NCI-H1930 (cell line): ENCODE measurements around the gene INHA.
A peak's percentile ranks its signal among the peaks of the same experiment; 100 is the strongest.

Experiments used
- DNase-seq, 2 experiments: peaks; one replicate each; lab custom pipeline; 2025; lab: John Stamatoyannopoulos, UW

The INHA gene

DNA sequence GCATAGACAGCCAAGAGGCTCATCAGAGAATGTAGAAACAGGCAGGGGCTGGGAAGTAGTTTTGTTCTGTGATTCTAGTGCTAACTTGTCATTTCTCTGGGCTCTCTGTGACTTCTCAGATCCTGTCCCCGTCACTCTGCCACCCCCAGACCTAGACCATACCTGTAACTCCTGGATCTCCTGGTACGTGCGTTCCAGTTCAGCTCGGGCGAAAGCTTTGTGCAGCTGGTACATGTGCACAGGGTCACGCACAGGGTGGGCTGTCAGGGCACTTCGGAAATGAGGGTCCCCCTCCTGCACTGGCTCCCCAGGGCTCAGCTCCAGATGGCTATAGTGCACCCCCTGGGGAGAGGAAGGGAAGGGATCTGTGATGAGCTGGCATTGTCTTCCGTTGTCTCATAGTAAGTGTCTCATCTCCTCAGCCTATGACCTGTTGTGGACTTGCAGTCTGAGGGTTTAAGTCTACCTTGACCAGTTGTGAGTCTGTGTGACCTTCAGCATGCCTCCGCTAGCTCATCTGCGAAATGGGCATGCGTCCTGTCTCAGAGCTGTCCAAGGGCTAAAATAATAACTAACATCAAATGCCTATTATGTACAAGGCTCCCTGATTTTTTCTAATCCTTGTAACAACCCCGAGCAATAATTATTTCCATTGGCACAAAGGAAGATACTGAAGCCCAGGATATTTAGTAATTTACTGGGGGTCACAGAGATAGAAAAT is 31.2 kb upstream of the INHA start:
- DNase-seq, result no peak

DNA sequence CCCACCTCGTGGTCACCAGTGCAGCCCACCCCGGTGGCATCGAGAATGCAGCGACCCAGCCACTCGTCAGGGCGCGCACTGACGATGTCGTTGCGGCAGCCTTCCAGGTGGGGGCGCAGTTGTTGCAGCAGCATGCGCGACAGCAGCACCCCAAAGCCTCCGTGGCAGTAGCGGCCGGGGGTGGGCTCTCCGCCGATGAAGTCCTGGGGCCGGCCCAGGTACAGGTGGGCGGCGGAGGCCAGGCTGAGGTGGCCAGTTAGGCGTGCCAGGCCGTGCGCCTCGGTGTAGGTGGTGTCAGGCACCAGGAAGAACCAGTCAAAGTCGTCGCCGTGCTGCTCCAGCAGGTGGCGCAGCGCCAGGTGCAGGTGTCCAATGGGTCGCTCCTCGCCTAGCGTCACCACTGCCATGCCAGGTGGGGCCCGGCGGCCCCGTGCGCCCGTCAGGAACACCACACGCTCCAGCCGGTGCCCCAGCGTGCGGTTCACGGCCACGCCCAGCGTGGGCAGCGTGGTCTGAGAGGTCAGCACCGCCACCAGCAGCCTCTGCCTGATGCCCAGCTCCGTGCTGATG is 30.4 kb upstream of the INHA start:
- peak; percentile 82 to 88 for DNase-seq

- DNase-seq, result peak in 1 of 2 experiments; percentile 43
Measured at GRCh38 chr2:219542931-219543595, 29.0 kb upstream of the INHA start.

DNA sequence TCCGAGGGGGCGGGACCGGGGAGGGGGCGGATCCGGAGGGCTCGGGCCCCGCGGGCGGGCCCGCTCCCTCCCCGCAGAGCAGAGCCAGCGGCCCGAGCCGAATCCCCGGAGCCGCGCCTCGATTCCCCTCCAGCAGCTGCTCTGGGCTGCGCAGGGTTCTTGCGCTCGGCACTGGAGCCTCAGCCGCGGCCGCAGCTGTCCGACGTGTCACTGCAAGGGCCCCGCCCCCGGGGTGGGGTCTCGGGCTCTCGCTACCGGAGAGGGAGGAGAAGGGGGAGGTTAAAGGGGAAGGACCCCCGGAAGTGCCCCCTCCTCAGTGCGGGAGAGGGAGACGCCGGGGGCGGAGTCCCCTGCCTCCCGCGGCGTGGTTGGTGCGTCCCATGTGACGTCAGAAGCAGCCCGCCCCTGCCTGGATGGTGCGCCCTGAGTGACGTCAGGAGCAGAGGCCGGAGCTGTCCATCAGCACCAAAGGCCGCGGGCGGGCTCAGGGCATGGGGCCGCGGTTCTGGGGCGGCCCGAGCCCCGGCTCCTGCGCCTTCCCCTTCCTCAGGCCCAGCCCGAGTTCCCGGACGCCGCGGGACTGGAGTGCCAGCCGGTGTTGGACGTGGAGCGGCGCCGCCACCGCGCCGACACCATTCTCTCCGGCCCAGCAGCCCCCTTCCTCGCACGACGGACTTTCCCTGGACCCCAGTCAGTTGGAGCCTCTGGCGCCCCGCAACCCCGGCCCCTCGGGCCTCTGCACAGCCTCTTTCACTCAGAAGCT is 28.3 kb upstream of the INHA start, which contains the start of the genes CHPF and TMEM198:
Gene CHPF, minus strand, starts transcription at position 214 of the 763 bp plus-strand sequence. CDS start 271 bp downstream, outside the sequence.
Gene TMEM198, plus strand, starts transcription at position 433 of the 763 bp plus-strand sequence. CDS start 700 bp downstream, outside the sequence.
- peak; percentile 98 to 99 for DNase-seq

DNA sequence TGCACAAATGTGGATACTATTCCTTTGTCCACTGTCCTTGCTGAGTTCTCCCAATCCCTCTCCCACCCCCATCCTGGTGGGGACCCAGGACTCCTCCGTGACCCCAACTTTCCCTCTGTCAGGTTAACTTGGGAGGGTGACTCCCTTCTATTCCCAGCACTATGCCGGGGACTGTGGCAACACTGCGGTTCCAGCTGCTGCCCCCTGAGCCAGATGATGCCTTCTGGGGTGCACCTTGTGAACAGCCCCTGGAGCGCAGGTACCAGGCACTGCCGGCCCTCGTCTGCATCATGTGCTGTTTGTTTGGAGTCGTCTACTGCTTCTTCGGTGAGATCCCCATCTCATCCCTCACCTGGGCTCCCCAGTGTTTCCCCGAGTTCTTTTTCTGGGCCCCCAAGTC is 27.5 kb upstream of the INHA start:
- no peak for DNase-seq

DNA sequence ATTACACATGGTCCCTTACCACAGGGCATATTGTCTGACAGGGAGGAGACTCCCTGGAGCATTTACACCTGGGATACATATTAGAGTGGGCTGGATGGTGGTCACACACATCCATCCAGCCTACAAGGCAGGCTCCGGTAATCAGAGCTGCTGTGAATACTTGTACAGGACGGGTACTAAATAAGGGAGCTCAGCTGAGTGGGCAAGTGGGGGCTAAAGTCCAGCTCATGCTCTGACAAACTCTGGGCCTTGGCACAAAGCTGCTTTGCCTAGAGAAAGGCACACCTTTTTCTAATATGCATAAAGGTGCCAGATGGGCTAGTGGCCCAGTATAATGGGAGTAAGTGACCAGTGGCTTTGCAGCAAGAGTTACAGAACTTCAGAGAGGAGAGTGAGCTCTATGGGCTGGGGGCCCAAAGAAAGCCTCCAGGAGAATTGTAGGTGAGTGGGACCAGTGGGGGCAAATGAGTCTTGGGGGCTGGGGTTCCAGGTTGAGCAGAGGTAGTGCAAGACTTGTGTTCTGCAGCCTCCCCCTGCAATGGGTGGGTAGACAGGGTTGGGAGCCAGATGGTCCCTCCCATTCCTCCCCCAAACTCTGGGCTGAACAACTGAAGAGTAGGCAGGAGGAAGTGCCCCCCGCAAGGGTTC is 26.7 kb upstream of the INHA start:
- DNase-seq, result no peak

DNA sequence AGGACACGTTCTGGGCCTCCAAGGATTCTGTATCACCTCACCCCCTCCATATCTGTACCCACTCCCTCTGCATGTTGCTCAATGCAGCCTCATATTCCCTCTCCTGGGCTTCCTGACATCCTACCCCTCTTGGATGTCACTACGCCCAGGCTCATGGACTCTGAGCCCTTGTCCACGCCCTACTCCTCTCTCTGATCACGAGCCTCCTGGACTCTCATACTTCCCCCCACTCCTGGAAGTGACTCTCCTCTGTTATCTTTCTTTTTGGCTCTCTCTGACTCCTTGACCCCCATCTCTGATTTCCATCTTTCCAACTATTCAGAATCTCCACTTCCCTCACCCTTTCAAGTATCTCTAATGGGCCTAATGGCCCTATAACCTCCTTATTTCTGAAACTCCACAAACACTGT is 26.2 kb upstream of the INHA start:
- no peak for DNase-seq

GRCh38 chr2:219547621-219548020 is 24.5 kb upstream of the INHA start:
- no peak for DNase-seq

- no peak for DNase-seq
Measured at GRCh38 chr2:219548990-219549389, 23.1 kb upstream of the INHA start.

DNA sequence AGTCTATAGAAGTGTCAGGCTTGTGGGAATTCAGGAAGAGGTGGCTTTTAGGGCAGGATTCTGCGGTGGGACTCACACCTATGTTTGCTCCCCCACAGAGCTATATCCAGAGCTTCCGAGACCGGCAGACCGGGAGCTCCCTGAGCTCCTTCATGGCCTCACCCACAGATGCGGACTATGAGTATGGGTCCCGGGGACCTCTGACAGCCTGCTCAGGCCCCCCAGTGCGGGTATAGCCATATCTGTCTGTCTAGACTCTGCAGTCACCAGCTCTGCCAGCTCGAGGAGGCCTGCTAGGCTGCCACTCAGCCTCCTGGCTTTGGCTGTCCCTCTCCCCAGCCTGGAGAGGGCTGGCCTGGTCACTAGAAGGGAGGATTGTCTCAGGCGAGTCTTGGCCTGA is 22.5 kb upstream of the INHA start:
- DNase-seq, result no peak

GRCh38 chr2:219551441-219552381 is 20.4 kb upstream of the INHA start:
- no peak for DNase-seq

DNA sequence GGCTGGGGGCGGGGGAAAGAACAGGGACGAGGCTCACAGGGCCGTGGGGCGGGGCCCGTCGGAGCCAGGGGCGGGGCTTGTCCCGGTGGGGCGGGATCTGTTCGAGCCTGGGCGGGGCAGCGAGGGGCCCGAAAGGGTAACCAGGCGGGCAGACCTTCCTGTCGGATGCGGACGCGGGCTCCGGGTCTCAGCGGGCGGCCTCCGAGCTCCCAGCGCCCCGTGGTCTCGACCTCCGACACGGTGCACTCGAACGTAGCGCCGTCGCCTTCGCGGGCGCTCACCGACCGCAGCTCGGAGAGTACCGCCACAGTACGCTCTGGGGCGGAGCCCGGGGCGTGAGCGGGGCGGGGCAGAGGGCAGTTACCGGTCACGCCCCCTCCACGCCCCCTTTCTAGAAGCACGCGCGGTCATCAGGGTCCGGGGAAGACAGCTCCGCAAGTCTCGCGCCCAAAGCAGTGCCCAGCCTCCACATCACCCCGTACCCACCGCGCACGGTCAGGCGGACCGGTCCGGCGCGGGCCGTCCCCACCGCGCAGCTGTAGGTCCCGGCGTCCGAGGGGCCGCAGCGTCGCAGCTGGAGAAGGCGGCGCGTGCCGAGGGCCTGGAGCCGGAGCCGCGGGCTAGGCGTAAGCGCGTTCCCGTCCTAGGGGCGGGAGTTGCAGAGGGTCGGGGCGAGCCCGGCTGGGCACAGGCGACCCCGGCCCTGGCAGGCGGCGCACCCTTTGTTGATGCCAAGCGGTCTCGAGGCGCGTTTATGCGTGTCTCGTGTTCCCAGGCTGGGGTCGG is 19.5 kb upstream of the INHA start:
- peak; percentile 58 to 78 for DNase-seq

DNA sequence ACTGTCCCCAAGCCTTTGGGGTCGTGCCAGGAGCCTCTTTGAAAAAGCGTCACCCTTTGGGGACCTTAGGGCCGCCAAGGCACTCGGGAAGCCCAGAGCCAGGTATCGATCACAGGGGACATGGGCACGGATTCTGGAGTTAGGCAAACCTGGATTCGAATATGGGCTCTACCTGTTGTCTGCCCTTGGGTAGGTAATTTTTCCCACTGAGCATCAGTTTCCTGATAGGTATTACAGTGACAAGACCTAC is 19.0 kb upstream of the INHA start:
- no peak for DNase-seq

DNA sequence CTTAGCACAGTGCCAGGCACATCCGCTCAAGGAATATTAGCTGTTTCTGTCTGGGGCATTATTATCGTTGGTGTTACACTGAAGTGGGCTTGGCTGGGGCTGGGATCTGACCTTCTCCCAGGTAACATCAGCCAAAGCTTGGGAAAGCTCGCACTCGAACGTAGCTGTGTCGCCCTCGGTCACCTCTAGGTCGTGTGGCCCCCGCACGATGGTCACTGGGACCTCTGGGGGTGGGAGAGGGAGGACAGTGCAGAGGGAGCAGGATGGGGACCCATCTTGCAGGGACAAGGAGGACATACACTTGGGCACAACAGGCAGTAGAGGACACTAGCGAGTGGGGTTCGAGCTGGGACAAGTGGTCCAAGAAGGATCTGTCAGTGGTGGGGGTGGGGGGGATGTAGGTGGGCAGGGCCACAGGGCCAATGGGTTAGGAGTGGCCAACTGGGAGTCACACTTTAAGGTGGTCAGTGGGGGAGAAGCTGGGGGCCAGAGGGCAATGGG is 18.6 kb upstream of the INHA start:
- no peak for DNase-seq

- no peak for DNase-seq
Measured at GRCh38 chr2:219554350-219554749, 17.8 kb upstream of the INHA start.

DNA sequence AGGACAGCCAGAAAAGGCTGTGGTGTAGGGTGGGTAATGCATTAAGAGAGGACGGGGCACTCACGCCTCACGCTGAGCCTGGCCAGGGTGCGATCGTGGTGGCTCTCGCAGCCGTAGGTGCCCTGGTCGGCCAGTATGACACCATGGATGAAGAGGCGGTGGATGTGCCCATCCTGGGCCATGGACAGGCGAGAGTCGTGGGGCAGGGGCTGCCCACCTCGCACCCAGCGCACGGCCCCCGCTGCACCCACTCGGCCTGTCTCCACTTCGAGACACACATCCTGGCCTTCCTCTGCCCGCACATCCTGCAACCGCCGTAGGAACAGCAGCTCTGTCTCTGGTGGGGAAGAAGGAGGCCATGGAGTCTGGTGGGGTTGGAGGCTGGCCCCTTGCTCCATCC is 16.2 kb upstream of the INHA start:
- no peak for DNase-seq

DNA sequence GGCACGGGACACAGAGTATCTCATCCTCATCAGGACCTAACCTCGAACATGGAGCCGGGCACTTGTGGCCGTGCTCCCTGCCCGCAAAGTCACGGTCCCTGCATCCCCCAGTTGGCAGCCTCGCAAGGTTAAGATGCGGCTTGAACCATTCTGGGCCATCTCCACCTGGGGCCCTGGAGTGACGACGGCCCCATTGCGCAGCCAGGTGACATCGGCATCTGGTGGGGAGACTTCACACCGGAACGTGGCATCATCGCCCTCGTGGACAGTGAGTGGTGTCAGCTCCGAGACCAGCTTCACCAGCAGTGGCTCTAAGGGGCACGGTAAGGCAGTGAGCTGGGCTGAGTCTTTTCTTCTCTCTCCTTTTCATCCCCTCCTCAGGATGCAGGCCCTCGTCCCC is 15.7 kb upstream of the INHA start:
- DNase-seq, result no peak

DNA sequence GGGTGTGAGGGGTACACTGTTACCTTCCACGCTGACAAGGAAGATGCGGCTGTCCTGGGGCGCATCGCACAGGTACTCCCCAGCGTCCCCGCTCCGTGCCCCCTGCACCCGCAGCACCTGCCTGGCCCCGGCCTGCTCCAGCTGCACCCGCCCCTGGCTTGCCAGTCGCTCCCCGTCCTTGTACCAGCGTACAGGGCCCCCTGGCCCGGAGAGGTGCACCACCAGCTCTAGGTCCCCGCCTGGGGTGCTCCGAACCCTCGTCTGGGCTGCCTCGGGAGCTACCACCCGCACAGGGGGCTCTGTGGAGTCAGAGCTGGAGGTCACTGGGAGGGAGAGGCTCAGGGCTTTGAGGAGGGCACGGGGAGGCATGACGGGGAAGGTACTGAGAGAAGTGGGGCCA is 14.8 kb upstream of the INHA start:
- no peak for DNase-seq

- DNase-seq, result no peak
Measured at GRCh38 chr2:219557791-219558785, 14.0 kb upstream of the INHA start.
